ENCODE results near the gene MPV17.

- TF ChIP-seq POLR2A (IDR thresholded peaks at IDR 0.05) = no peak
- no peak for TF ChIP-seq CTCF (IDR thresholded peaks at IDR 0.05)
Observed at GRCh38 chr2:27323596-27324285, 844 bp upstream of the MPV17 start.

Measured in body of pancreas (tissue), 4 donors.